ENCODE results near the gene SLC38A9. TPM values are rescaled to one million over a fixed set of nuclear protein-coding genes. Genes with fewer than 3 reads are reported as not detected.

SLC38A9 gene
- total RNA-seq, 1 donor from 2014 or later, result 7.0 TPM

GRCh38 chr5:55636683-55637082, 75.4 kb downstream of the SLC38A9 start:
- TF ChIP-seq CTCF (IDR thresholded peaks at IDR 0.05; ENCODE audit: borderline replicate concordance), result no peak
- peak; percentile 20 for DNase-seq
- intact Hi-C loops (cut with micrococcal nuclease), result no loop called here

GRCh38 chr5:55636177-55636576, 75.9 kb downstream of the SLC38A9 start:
- intact Hi-C loops (cut with micrococcal nuclease), result no loop called here
- DNase-seq, result no peak
- H3K27ac ChIP-seq (replicated peaks), result peak overlapping the region; percentile 91
- H3K27me3 ChIP-seq (ENCODE audit: low read depth), result no peaks in the 10 kb centered on the region
- H3K36me3 ChIP-seq, result no peaks in the 10 kb centered on the region
- H3K9me3 ChIP-seq (replicated peaks), result no peaks in the 10 kb centered on the region
- no peak for TF ChIP-seq CTCF (IDR thresholded peaks at IDR 0.05; ENCODE audit: borderline replicate concordance)
- H3K4me3 ChIP-seq, result no peak overlapping the region
- peaks cover 53% of the 10 kb centered on the region for H3K4me1 ChIP-seq

More at GRCh38 chr5:55636683-55637082, 75.4 kb downstream of the SLC38A9 start:
- H3K27ac ChIP-seq (replicated peaks), result peak overlapping the region; percentile 91
- peaks cover 53% of the 10 kb centered on the region for H3K4me1 ChIP-seq
- H3K27me3 ChIP-seq (ENCODE audit: low read depth), result no peaks in the 10 kb centered on the region
- no peaks in the 10 kb centered on the region for H3K36me3 ChIP-seq
- H3K9me3 ChIP-seq (replicated peaks), result no peaks in the 10 kb centered on the region
- H3K4me3 ChIP-seq, result no peak overlapping the region

- Histone ChIP-seq H3K4me3 (no peak overlapping the region), H3K27ac (replicated peaks) (peak overlapping the region; percentile 91), H3K9me3 (replicated peaks) (no peaks in the 10 kb centered on the region), H3K27me3 (ENCODE audit: low read depth) (no peaks in the 10 kb centered on the region), H3K36me3 (no peaks in the 10 kb centered on the region), H3K4me1 (peaks cover 53% of the 10 kb centered on the region)
- intact Hi-C loops (cut with micrococcal nuclease), result no loop called here
- no peak for DNase-seq
- TF ChIP-seq CTCF (IDR thresholded peaks at IDR 0.05; ENCODE audit: borderline replicate concordance), result no peak
Measured at GRCh38 chr5:55634866-55635265, 77.3 kb downstream of the SLC38A9 start.

GRCh38 chr5:55634209-55634805, 77.8 kb downstream of the SLC38A9 start:
- DNase-seq, result no peak
- Histone ChIP-seq H3K4me1 (peaks cover 53% of the 10 kb centered on the region), H3K27ac (replicated peaks) (peak overlapping the region; percentile 91), H3K9me3 (replicated peaks) (no peaks in the 10 kb centered on the region), H3K36me3 (no peaks in the 10 kb centered on the region), H3K4me3 (peak overlapping the region; percentile 45), H3K27me3 (ENCODE audit: low read depth) (no peaks in the 10 kb centered on the region)
- intact Hi-C loops (cut with micrococcal nuclease), result no loop called here
- TF ChIP-seq CTCF (IDR thresholded peaks at IDR 0.05; ENCODE audit: borderline replicate concordance), result no peak

GRCh38 chr5:55633574-55634208, 78.4 kb downstream of the SLC38A9 start:
- no peak for TF ChIP-seq CTCF (IDR thresholded peaks at IDR 0.05; ENCODE audit: borderline replicate concordance)
- H3K4me3 ChIP-seq, result peak overlapping the region; percentile 45
- peak; percentile 42 for DNase-seq

More at GRCh38 chr5:55633574-55634208, 78.4 kb downstream of the SLC38A9 start:
- peak overlapping the region; percentile 91 for H3K27ac ChIP-seq (replicated peaks)
- no peaks in the 10 kb centered on the region for H3K9me3 ChIP-seq (replicated peaks)
- intact Hi-C loops (cut with micrococcal nuclease), result no loop called here
- H3K27me3 ChIP-seq (ENCODE audit: low read depth), result no peaks in the 10 kb centered on the region
- peaks cover 53% of the 10 kb centered on the region for H3K4me1 ChIP-seq
- no peaks in the 10 kb centered on the region for H3K36me3 ChIP-seq
